Activated naive CD8-positive, alpha-beta T cell treated with anti-CD3 and anti-CD28 coated beads, Interleukin-2, amount 10 ng/mL, durations not matched to agents 7 days and 5 days (primary cell): ENCODE data around the gene MYOZ1. TPM values are rescaled to one million over a fixed set of nuclear protein-coding genes. Genes with fewer than 3 reads are reported as not detected.
A peak's percentile ranks its signal among the peaks of the same experiment; 100 is the strongest.
"Not testable (repeated sequence)": the region's sequence is repeated elsewhere in the genome, so short reads cannot be mapped to it uniquely, and the experiment has no call there.

Experiments
- ATAC-seq: fragments of 150-1000 bp; cut with Tn5 transposase; one replicate; pipeline ENCODE4 v1.10.0; 2021; ENCODE audit warnings: low read depth, moderate library complexity
- POLR2A ChIA-PET: fragments of 350-600 bp; sonication (Branson Sonifier 250); formaldehyde crosslinking; loops from one replicate; lab custom pipeline; 2021; ENCODE audit warnings: antibody characterized with exemption; lab: Charles Lee
- DNase-seq: peaks from one replicate; pipeline ENCODE4 v3.0.0; 2021
- H3K27ac Mint-ChIP-seq: one replicate; pipeline ENCODE4 v1.8.0; 2022; ENCODE audit warnings: mild to moderate bottlenecking, mixed read lengths
- H3K27me3 Mint-ChIP-seq: one replicate; pipeline ENCODE4 v1.8.0; 2022; ENCODE audit warnings: mild to moderate bottlenecking, moderate library complexity, mixed read lengths
- H3K36me3 Mint-ChIP-seq: one replicate; pipeline ENCODE4 v1.8.0; 2021; ENCODE audit warnings: mild to moderate bottlenecking, mixed read lengths
- H3K4me1 Mint-ChIP-seq: one replicate; pipeline ENCODE4 v1.8.0; 2021; ENCODE audit warnings: mixed read lengths
- H3K4me3 Mint-ChIP-seq: one replicate; pipeline ENCODE4 v1.8.0; 2022; ENCODE audit warnings: mild to moderate bottlenecking, moderate library complexity, mixed read lengths
- H3K9me3 Mint-ChIP-seq: one replicate; pipeline ENCODE4 v1.8.0; 2021; ENCODE audit warnings: mixed read lengths
- total RNA-seq, 2 experiments: library from RNA; stranded (reverse); gene quantifications; one replicate each; pipeline ENCODE4 v1.2.3, GENCODE V29; 2021

Gene MYOZ1, protein sequence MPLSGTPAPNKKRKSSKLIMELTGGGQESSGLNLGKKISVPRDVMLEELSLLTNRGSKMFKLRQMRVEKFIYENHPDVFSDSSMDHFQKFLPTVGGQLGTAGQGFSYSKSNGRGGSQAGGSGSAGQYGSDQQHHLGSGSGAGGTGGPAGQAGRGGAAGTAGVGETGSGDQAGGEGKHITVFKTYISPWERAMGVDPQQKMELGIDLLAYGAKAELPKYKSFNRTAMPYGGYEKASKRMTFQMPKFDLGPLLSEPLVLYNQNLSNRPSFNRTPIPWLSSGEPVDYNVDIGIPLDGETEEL
- total RNA-seq = not detected

DNA sequence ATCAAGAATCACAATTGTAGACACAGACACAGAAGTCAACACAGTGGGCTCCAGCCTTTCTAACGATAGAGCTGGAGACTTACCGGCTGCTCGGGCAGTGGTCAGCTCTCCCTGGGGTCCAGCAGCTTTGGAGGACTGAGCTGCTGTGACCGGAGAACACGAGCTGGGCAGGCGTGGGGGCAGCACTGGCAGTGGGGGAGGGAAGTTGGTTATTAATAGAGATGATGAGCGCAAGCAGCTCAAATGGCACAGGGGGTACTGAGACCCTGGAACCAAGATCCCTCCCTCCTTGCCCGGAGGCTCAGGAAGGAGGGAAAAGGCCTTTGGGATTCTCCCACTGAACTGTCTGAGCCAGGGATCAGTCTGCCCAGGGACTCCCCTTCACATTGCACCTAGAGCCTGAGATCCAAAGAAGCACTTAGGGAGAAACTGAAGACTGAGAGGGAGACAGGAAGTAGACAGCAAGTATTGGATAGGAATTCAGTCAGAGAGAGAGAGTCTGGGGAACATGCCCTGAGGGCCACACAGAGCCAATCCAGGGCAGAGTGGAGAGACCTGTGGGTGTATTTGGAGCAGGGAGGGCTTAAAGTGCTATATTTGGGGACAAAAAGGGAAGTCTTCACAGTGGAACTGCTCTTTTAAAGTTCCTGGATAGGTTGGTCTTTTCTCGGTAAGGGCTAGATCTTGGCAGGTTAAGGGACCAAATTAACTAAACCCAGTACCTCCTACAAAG, at the start of gene MYOZ1:
TSS of gene MYOZ1 (minus strand) at position 147 of the 733 bp plus-strand sequence. CDS start 1,457 bp downstream, outside the sequence.
- H3K27me3 Mint-ChIP-seq = peaks cover 7% of the 10 kb centered on the region
- no peak within 1 kb of the TSS for H3K4me3 Mint-ChIP-seq
- H3K9me3 Mint-ChIP-seq = no peaks in the 10 kb centered on the region
- DNase-seq (no peak), ATAC-seq (no peak)
- no peak within 1 kb of the TSS for H3K27ac Mint-ChIP-seq
- no peaks in the 10 kb centered on the region for H3K36me3 Mint-ChIP-seq
- POLR2A ChIA-PET = no interaction called here
- peaks cover 16% of the 10 kb centered on the region for H3K4me1 Mint-ChIP-seq

DNA sequence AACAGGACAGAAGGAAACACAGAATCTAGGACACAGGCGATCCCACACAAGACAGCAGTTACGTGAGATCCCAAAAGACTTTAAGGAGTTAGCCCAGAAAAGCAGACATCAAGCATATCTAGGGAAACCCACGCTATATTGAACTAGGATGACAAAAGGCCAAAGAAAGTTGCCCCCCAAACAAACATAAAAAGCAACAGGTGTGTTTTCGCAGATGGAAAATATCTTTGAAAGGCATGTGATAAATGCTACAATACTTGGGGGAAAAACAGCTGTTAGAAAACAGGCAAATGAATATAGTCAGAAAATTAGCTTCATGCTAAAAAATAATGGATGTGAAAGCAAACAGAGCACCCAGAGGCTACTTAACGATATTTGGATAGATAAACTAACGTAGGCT, 49.5 kb upstream of the MYOZ1 start:
- H3K27ac Mint-ChIP-seq, ATAC-seq, H3K4me3 Mint-ChIP-seq, H3K36me3 Mint-ChIP-seq, POLR2A ChIA-PET, DNase-seq, H3K27me3 Mint-ChIP-seq, H3K4me1 Mint-ChIP-seq, H3K9me3 Mint-ChIP-seq: not testable (repeated sequence)

DNA sequence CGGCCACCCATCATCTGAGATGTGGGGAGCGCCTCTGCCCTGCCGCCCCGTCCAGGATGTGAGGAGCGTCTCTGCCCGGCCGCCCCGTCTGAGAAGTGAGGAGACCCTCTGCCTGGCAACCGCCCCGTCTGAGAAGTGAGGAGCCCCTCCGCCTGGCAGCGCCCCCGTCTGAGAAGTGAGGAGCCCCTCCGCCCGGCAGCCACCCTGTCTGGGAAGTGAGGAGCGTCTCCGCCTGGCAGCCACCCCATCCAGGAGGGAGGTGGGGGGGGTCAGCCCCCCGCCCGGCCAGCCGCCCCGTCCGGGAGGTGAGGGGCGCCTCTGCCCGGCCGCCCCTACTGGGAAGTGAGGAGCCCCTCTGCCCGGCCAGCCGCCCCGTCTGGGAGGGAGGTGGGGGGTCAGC, 48.3 kb upstream of the MYOZ1 start:
- H3K36me3 Mint-ChIP-seq, H3K27me3 Mint-ChIP-seq, ATAC-seq, POLR2A ChIA-PET, H3K4me1 Mint-ChIP-seq, H3K27ac Mint-ChIP-seq, H3K4me3 Mint-ChIP-seq, H3K9me3 Mint-ChIP-seq, DNase-seq: not testable (repeated sequence)

DNA sequence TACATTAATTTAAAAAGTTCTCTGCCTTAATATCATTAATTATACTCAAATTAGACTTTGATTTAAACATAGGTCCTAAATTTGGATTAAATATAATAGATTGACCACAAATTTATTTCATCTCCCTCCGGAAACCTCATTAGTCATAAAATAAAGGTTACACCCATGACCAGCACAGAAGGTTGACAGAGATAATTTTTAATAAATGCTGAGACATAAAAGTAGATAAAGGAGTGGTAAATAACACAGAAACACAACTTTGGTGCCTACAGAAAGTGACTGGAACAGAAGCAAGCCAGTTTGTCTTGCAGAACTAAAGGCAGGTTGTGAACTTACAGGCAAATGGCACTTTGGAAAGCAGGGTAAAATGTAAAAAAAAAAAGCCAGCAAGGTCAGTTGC, 46.4 kb upstream of the MYOZ1 start:
- ATAC-seq, DNase-seq, H3K27ac Mint-ChIP-seq, H3K27me3 Mint-ChIP-seq, H3K4me1 Mint-ChIP-seq, POLR2A ChIA-PET, H3K9me3 Mint-ChIP-seq, H3K36me3 Mint-ChIP-seq, H3K4me3 Mint-ChIP-seq: not testable (repeated sequence)

DNA sequence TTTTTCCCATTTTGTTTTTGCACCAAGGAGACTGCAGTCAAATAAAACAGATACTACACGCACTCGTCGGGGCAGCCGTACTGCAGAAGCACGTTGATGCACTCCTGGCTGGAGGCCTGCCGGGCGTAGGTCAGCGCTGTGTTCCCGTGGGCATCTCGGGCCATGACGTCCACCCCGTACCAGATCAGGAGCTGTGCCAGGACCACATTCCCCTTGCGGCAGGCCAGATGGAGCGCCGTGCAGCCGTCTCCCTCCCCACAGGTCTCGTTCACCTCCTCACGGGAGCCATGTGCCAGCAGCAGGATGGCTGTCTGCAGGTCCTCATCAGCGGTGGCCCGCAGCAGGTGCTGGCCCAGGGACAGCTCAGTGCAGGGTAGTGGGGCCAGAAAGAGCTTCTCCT, 33.3 kb upstream of the MYOZ1 start:
- DNase-seq, H3K27ac Mint-ChIP-seq, H3K4me1 Mint-ChIP-seq, ATAC-seq, POLR2A ChIA-PET, H3K27me3 Mint-ChIP-seq, H3K9me3 Mint-ChIP-seq, H3K4me3 Mint-ChIP-seq, H3K36me3 Mint-ChIP-seq: not testable (repeated sequence)

DNA sequence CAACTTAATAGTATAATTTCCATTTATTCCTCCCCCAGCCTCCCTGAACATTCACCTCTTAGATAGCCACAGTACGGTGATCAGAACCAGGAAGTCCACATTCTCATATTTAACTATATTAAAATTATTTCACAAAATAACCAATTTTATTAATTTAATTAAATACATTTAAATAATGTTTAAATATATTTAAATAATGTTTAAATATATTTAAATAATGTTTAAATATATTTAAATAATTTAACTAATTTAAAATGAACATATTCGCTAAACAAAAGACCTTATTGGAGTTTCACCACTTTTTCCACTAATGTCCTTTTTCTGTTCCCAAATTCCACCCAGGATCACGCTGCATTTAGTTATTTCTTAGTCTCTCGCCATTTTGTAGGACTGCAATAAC, 27.1 kb upstream of the MYOZ1 start:
- H3K36me3 Mint-ChIP-seq, H3K27ac Mint-ChIP-seq, DNase-seq, H3K4me1 Mint-ChIP-seq, POLR2A ChIA-PET, H3K27me3 Mint-ChIP-seq, H3K4me3 Mint-ChIP-seq, ATAC-seq, H3K9me3 Mint-ChIP-seq: not testable (repeated sequence)

DNA sequence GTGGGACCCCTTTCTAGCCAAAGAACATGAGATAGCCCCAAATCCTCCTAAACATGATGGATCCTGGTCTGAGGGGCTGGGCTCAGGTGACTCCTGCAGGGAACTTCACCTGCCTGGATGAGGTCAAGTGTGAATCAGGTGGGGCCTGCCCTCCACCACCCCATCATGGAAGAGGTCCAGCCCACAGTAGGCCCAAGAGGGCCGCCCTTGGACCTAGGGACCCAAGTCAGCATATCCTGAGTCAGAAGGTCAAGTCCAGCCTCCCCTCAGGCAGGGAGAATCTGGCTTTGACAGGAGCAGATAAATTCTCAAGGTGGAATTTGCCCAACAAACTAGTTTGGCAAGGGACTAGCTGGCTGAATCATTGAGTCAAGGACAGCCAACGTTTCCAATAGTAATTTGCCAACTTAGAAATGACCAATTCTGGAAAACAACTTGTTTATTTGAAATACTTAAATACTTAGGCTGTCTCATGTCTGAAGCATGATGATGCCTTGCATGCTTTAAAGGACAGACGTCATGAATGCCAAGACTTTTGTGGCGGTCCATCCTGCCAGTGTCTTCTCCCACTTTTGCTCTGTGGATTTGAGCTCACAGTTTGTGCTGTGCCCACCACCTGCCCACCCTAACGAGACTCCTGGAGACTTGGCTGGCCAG, 25.0 kb upstream of the MYOZ1 start:
- POLR2A ChIA-PET, ATAC-seq, H3K4me3 Mint-ChIP-seq, H3K27ac Mint-ChIP-seq, DNase-seq, H3K9me3 Mint-ChIP-seq, H3K36me3 Mint-ChIP-seq, H3K4me1 Mint-ChIP-seq, H3K27me3 Mint-ChIP-seq: not testable (repeated sequence)

DNA sequence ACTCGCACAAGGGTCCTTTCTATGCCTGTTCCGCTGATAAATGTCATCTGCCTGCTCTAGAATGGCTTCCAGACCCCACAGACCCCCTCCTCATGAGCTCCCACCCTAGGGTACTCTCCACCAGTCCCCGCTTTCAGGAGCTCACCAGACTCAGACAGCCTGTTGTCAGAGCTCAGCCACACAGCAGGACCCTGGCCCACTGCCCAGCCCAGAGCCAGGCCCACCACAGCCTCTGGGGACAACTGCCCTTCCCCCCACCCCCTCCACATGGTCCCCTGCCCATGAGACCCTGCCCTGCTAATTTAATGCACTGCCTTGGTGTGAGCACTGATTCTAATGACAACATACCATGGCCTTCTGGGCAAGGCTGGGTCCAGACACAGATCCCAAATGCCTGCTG, 24.3 kb upstream of the MYOZ1 start:
- ATAC-seq, H3K27me3 Mint-ChIP-seq, H3K27ac Mint-ChIP-seq, DNase-seq, H3K4me1 Mint-ChIP-seq, POLR2A ChIA-PET, H3K36me3 Mint-ChIP-seq, H3K9me3 Mint-ChIP-seq, H3K4me3 Mint-ChIP-seq: not testable (repeated sequence)

DNA sequence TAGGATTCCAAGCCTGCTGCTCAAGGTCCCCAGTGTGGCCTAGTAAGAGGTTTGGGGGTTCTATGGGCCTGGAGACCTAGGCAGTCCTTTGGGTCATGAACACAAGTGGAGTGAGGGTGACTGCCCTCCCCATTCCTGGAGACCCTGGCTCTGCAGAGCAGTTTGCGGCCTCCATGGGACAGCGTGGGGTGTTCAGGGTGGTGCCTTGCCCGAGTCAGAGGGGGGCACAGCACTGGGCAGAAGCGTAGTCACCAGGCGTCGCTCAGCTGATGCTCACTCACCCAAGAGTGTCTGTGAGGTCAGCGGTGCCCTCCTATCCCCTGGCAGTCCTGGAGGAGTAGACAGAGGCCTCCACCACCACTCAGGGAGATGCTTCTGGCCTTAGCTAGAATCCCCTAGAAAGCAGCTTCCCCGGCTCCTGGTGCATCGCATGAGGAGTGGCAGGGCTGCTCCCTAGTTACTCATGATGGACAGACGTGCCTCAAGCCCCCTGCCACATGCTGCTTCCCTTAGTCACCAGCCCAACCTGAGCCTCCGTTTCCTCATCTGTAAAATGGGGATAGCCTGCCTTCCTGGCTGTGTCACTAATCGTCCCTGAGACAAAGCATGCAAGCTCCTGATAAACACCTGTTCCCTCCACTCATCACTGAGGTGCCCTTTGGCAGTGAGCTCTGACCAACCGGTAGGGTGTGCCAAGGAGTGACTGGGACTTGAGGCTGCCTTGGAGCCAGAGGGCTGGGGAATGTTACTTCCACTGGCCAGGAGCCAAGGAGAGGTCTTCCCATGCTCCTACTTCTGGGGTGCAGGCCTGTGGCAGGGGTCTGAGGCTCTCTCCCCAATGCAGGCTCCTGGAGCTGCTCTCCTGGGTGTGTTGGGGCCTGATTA, 23.1 kb upstream of the MYOZ1 start:
- H3K27me3 Mint-ChIP-seq, ATAC-seq, H3K9me3 Mint-ChIP-seq, H3K4me1 Mint-ChIP-seq, H3K36me3 Mint-ChIP-seq, H3K4me3 Mint-ChIP-seq, H3K27ac Mint-ChIP-seq, POLR2A ChIA-PET, DNase-seq: not testable (repeated sequence)

DNA sequence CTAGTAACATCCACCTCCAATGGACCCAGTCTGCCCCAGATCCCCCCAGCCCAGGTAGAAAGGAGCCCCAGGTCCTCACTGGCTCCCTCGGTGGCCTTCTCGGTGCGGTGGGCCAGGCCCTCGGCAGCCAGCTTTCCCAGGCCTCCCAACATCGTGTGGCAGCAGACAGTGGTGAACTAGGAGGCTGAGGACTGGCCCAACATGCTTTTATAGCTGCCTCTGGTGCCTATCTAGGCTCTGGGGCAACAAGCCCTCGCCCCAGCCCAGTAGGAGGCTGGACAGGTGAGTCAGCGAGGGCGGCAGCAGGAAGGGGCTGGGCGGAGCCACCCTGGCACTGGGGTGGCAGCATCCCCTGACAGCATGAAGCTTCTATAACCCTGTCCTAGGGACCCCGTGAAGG, 22.3 kb upstream of the MYOZ1 start:
- H3K4me3 Mint-ChIP-seq, H3K36me3 Mint-ChIP-seq, POLR2A ChIA-PET, H3K9me3 Mint-ChIP-seq, ATAC-seq, H3K4me1 Mint-ChIP-seq, H3K27me3 Mint-ChIP-seq, DNase-seq, H3K27ac Mint-ChIP-seq: not testable (repeated sequence)

DNA sequence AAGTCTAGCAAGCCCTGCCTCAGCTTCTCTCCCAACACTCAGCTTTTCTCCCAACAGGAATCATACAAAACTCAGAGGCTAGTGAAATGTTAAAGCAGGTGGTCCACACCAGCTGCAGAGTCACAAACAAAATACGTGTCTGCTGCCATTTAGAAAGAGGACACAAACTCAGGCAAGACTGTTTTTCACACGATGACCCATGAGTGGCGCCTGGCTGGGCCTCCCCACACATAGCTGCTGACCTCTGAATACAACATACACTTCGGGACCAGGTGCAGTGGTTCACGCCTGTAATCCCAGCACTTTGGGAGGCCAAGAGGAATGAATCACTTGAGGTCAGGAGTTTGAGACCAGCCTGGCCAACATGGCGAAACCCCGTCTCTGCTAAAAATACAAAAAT, 21.4 kb upstream of the MYOZ1 start:
- H3K9me3 Mint-ChIP-seq, ATAC-seq, DNase-seq, H3K27ac Mint-ChIP-seq, H3K27me3 Mint-ChIP-seq, POLR2A ChIA-PET, H3K4me1 Mint-ChIP-seq, H3K4me3 Mint-ChIP-seq, H3K36me3 Mint-ChIP-seq: not testable (repeated sequence)

DNA sequence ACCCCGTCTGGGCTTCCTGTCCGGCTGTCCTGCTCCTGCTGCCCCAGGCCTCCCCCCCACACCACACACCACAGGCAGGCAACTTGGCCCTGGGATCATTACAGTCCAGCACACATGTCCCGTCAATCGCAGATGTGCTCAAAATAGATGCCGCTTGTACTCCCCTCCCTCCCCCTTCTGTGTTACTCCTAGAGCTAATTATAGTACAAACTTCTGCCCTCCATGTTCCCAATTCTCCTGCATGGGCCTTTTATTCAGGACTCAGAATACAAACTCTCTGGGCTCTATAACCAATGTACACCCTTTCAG, 14.7 kb upstream of the MYOZ1 start, which contains the start of gene SYNPO2L:
TSS of gene SYNPO2L (minus strand) at position 40 of the 309 bp plus-strand sequence. CDS start 107 bp downstream, outside the sequence.
- DNase-seq (no peak), ATAC-seq (no peak)
- Mint-ChIP-seq H3K27me3 (peaks cover 5% of the 10 kb centered on the region), H3K36me3 (no peaks in the 10 kb centered on the region), H3K27ac (peak within 1 kb of the TSS; percentile 16), H3K9me3 (no peaks in the 10 kb centered on the region), H3K4me3 (no peak within 1 kb of the TSS), H3K4me1 (peaks cover 10% of the 10 kb centered on the region)
- POLR2A ChIA-PET = interaction anchor here (0.5 kb wide), 1 partner anchor 112 kb away, joined by 3 read pairs; no protein-coding TSS in a partner anchor
